Left hindlimb (tissue), 1 donor: ENCODE data around the gene LINC00237.

Experiments used
- DNase-seq: peaks from one replicate; pipeline ENCODE4 v3.0.0-alpha.2; 2018

The LINC00237 gene

GRCh38 chr20:21125072-21125848 lies 19.1 kb upstream of the LINC00237 start:
- peak; percentile 47 for DNase-seq

- no peak for DNase-seq
These were observed 18.0 kb upstream of the LINC00237 start for GRCh38 chr20:21124190-21124589.

- no peak for DNase-seq
These were observed 12.6 kb upstream of the LINC00237 start for GRCh38 chr20:21118782-21119181.

DNA sequence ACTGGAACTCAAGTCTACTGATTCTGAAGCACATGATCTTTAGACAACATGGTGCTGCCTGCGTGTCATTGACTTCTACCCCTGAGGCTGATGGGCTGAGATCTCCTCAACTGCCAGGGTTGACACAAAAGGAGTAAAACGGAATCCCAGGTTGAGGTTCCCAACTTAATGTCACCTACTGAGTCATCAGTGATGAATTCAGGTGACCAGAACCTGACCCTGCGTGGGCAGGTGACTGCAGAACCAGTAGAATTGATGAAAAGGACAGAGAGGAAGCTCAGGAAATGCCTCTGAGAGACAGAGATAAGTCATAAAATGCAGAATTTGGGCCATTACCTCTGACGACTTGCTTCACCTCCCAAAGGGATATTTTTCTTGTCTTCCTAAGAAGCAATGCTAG lies 12.0 kb upstream of the LINC00237 start:
- DNase-seq: no peak

- DNase-seq: no peak
These were observed 11.4 kb upstream of the LINC00237 start for GRCh38 chr20:21117521-21117920.

GRCh38 chr20:21114584-21114983 lies 8.4 kb upstream of the LINC00237 start:
- DNase-seq: no peak

GRCh38 chr20:21113697-21114096 lies 7.5 kb upstream of the LINC00237 start:
- no peak for DNase-seq

DNA sequence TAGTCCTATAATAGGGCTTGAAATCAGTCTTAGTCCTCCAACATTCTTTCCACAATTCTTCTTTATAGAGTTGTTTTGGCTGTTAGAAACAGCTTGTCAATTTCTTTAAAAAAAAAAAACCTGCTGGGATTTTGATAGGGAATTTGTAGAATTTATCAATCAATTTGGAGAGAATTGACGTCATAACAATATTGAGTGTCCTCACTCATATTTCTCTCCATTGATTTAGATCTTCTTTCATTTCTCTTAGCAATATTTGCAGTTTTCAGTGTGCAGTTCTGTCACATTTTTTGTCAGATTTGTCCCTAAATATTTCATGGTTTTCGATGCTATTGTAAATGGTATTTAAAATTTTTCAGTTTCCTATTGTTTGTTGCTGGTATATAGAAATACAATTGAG lies 5.3 kb upstream of the LINC00237 start:
- DNase-seq: no peak

- no peak for DNase-seq
These were observed 4.7 kb upstream of the LINC00237 start for GRCh38 chr20:21110811-21111210.

DNA sequence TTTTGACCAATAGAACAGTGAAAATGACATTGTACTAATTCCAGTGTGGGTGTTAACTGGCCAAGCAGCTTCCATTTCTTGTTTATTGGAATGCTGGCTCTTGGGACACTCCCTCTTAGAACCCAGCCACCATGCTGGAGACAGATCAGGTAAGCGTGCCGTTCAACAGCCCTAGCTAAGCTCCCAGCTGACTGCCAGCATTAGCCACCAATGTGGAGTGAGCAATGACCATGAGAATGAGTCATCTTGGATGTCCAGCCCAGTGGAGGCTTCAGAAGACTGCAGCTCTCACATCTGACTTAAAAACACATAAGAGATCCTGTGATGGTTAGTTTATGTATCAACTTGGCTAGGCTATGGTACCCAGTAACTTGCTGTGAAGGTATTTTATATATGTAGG lies 3.0 kb upstream of the LINC00237 start:
- no peak for DNase-seq

GRCh38 chr20:21105429-21106170 lies 558 bp downstream of the LINC00237 start:
- no peak for DNase-seq

DNA sequence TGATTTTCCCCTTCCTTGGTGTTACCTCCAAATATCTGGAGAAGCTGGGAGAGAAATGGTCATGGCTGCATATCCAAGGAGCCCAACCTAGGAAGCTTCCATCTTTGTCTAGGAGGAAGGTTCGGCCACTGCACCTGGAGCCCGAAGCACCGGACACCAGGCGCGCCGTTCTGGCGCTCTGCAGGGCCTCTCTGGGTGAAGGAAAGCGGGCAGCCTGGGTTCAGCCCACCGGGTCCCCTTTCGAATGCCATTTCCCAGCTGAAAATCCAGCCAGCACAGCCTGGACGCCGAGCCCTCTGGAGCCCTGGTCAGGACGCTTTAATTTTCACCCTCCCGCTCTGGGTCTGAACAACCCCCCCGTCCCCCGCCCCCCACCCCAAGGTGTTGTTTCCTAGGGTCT lies 1.2 kb downstream of the LINC00237 start:
- DNase-seq: no peak

GRCh38 chr20:21104466-21104761 lies 1.7 kb downstream of the LINC00237 start:
- no peak for DNase-seq

- no peak for DNase-seq
These were observed 2.3 kb downstream of the LINC00237 start for GRCh38 chr20:21103582-21104465.

DNA sequence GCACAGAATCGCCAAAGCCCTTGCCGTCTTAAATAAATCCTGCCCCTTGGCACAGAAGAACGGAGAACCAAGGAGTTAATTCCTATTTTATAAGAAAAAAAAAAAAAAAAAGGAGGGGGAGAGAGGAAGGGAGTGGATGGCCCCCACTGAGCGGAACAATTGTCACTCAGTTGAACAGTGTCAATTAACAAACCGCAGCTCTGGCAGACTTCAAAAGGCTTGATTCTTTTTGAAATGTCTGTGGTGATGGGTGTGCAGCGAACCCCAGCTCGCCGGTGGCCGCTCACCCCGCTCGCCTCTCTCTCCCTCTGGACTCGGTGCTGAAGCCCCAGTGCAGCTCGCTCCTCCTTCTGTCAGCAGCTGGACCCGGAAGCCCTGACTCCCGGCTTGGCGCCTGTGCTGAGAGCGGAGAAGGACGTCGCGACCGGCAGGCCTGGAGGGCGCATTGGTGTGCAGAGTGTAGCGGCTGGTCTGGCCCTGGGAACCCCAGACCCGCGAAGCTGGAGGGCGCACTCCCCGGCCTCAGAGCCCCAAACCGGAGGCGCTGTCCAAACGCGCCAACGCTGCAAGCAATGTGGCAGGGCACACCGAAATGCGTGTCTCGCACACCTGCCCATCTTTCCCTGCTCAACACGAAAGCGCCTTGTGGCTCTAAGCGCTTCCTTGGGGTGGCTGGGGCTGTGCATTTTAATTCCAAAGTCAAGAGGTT lies 3.4 kb downstream of the LINC00237 start:
- no peak for DNase-seq

DNA sequence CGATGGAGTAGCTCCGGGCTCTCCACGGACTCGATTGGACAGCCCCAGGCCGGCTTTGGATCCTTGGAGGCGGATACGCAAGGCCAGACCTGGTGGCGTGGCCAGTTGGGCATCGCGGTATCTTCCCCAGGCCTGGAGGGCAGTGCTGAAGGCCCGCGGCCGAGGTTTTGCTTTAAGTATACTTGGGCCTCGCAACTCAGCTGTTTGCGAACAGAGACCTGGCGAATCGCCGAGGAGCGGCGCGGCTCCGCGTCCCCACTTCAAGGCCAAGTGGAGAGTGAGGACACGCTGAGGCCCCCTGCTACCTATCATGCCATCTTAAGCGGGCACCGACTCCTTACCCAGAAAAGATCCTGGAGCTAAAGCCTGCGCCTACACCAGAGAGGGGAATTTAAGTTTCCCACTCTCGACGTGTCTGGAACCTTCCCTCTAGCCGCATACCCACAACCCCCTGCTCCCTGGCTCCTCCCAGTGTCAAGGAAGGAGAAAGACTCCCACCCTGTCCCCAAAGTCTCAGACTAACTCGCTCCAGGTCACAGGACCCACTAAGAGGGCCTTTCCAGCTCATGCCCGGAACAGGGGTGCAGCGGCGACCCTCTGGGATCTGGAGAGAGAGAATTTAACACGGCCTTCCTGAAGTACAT lies 4.1 kb downstream of the LINC00237 start:
- DNase-seq: no peak

DNA sequence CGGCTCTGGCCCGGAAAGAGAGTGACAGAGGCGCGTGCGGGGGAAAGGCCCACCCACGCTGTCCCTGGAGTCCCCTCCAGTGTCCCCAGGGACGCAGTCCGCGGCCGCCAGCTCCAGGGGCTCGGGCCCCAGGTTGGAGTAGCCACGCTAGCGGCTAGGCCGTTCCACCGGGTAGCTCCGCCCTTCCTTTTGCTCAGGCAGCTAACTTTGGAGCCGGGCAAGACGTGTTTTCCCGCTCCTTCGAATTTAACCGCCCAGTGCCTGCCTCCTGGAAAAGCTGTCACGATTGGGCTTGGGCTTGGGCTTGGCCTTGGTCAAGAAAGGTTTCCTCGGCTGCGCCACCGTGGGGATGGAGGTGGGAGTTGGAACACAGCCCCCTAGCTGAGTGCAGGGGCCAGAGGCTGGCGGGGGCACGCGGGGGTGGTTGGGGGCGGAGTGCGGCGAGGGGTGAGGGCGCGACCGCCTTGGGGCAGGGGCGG lies 4.7 kb downstream of the LINC00237 start:
- DNase-seq: no peak

- no peak for DNase-seq
These were observed 5.3 kb downstream of the LINC00237 start for GRCh38 chr20:21100578-21101452.

DNA sequence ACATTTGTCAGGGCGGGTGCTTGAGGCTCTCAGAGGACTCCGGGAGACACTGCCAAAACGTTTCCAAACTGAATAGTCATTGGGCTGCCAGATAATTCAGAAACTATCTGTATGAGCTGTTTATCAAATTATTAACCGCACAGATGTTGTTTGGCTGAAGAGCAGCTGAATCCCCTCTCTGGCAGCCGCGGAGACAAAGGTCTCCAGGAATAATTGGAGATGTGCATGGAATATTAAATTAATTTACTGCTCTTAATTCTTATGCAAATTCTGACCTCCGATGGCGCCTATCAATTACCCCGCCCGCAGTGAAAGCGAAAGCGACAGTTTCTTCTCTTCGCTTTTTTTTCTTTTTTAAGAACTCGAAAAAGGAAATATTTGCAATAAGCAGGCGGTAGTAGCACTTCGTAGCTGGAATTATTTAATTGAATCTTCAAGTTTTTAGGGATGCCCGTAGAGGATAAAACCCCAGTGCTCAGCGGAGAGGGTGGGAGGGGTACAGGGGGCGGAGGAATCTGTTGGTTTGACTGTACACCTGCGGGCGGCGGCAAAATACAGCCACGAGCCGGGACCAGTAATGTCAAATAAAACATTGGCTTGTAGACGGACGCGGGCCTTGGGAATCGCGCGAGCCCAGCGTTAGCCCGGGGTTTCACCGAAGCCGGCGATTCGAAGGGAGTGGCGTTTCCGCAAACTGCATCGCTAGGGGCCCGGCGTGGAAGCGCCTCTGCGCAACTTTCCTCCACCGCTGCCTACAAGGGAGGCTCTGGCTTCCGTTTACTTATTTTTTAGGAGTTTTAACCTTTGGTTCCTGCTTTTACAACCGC lies 6.2 kb downstream of the LINC00237 start:
- DNase-seq: no peak

DNA sequence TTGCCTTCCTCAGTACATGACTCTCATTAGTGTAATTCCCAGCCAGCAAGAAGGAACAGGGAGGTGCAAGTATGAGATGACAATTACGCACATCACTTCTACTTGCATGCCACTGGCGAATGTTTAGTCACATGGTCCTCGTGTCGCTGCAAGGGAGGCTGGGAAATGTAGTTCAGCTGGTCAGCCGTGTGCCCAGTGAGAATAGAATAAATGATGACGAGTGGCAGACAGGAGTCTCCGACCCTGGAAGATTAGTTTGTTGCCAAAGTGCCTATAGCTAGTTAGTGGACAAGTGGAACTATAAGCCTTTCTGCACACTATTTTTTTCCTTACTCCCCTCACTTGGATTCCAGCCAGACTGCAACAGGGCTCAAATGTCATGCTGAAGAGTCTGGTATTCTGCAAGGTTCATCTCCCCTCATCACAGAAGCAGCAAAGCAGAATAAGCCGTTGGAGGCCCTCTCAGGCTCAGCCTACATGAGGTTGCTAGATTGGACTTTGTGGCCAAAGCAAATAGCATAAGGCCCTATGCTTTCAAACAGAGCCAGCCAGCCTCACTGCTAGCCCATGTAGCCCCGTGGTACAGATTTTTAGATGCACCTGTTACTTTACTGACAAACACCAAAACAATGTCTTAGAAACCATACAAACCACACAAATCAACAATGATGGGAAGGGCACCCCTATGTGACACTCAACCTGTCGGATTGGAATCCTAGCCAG lies 9.7 kb downstream of the LINC00237 start:
- DNase-seq: no peak
